A673 (cell line): ENCODE results near the gene ZBTB21.

Source experiments
- EZH2 ChIP-seq: fragments of 200-600 bp; sonication (generic); IDR thresholded peaks from 2 replicates; pipeline ENCODE4 v1.6.1; 2017; ENCODE audit warnings: borderline replicate concordance, low read depth, mild to moderate bottlenecking, mixed read lengths, antibody characterized with exemption, low read length; ENCODE audit not compliant: poor library complexity, severe bottlenecking
- TF ChIP-seq, protein P1 (sequence below): fragments of 300-800, 200-600 bp; sonication (generic); conservative IDR thresholded peaks from 2 replicates; pipeline ENCODE4 v1.5.1; 2017; ENCODE audit warnings: low read depth, mild to moderate bottlenecking, antibody characterized with exemption, low read length, moderate library complexity, mixed read lengths

DNA sequence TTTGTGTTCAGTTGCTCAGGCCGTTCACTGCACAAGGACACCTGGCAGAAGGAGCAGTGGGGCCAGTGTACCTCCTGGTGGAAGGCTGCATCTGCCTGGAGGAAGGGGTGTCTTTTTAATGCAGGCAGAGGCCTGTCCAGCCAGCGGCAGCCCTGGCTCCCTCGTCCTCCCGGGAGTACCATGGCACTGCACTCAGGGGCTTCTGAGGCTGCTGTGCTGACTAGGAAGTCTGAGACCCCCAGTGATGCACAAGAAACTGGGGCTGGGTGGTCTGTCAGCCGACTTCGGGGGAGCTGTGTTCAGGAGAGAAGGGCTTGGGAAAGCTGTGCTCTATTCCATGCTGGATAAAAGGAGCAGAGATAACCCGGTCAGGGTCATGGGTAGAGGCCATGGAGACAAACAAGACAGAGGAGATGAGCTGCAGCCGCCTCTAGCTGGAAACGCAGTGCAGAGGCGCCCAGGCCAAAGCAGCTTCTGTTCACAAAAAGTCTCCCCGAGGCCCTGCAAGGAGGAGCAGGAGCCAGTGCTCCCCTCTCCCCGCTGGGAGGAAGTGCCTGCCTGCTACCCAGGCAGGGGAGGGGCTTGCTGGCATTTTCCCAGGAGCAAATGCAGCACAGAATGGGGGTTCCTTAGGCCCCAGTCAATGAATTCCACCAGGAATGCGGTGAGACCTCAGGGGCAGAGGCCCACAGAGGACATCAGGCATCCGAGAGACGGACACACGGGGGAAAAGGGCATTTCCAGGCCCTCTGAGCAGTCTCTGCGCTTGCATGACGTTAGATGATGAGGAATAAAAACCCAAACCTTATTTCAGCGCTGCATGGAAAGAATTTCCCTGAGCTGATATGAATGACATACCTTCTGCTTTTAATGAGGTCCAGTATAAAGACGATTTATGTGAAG, 39.2 kb downstream of the ZBTB21 start:
- TF ChIP-seq, protein P1, sequence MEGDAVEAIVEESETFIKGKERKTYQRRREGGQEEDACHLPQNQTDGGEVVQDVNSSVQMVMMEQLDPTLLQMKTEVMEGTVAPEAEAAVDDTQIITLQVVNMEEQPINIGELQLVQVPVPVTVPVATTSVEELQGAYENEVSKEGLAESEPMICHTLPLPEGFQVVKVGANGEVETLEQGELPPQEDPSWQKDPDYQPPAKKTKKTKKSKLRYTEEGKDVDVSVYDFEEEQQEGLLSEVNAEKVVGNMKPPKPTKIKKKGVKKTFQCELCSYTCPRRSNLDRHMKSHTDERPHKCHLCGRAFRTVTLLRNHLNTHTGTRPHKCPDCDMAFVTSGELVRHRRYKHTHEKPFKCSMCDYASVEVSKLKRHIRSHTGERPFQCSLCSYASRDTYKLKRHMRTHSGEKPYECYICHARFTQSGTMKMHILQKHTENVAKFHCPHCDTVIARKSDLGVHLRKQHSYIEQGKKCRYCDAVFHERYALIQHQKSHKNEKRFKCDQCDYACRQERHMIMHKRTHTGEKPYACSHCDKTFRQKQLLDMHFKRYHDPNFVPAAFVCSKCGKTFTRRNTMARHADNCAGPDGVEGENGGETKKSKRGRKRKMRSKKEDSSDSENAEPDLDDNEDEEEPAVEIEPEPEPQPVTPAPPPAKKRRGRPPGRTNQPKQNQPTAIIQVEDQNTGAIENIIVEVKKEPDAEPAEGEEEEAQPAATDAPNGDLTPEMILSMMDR = no peak
- no peak for TF ChIP-seq EZH2
